T1000 (cell line): ENCODE results near the gene MTX1.
"Not testable (repeated sequence)": the region's sequence is repeated elsewhere in the genome, so short reads cannot be mapped to it uniquely, and the experiment has no call there.

Source experiments
- DNase-seq: peaks from one replicate; lab custom pipeline; 2025; ENCODE audit warnings: mixed read lengths; lab: John Stamatoyannopoulos, UW

MTX1 gene

GRCh38 chr1:155209312-155209721 lies 822 bp downstream of the MTX1 start:
- no peak for DNase-seq

GRCh38 chr1:155210314-155211104 lies 2.0 kb downstream of the MTX1 start:
- DNase-seq, result no peak

GRCh38 chr1:155211381-155212050 lies 3.0 kb downstream of the MTX1 start:
- not testable (repeated sequence) for DNase-seq

- DNase-seq, result not testable (repeated sequence)
Measured at GRCh38 chr1:155212051-155212440, 3.6 kb downstream of the MTX1 start.

GRCh38 chr1:155214702-155215101 lies 6.2 kb downstream of the MTX1 start:
- DNase-seq, result not testable (repeated sequence)

GRCh38 chr1:155218854-155219591 lies 10.5 kb downstream of the MTX1 start:
- DNase-seq, result peak; percentile 21

GRCh38 chr1:155219592-155220031 lies 11.1 kb downstream of the MTX1 start:
- no peak for DNase-seq

- DNase-seq, result not testable (repeated sequence)
Measured at GRCh38 chr1:155220211-155220965, 11.9 kb downstream of the MTX1 start.

GRCh38 chr1:155223047-155223446 lies 14.6 kb downstream of the MTX1 start:
- no peak for DNase-seq

- DNase-seq, result not testable (repeated sequence)
Measured at GRCh38 chr1:155225404-155225759, 16.9 kb downstream of the MTX1 start.

GRCh38 chr1:155226188-155226909 lies 17.9 kb downstream of the MTX1 start:
- peak; percentile 1 for DNase-seq

- no peak for DNase-seq
Measured at GRCh38 chr1:155226910-155227260, 18.4 kb downstream of the MTX1 start.

- DNase-seq, result peak; percentile 93
Measured at GRCh38 chr1:155227261-155228095, 19.0 kb downstream of the MTX1 start.

GRCh38 chr1:155228096-155228427 lies 19.6 kb downstream of the MTX1 start:
- DNase-seq, result no peak

GRCh38 chr1:155231302-155231701 lies 22.8 kb downstream of the MTX1 start:
- DNase-seq, result not testable (repeated sequence)

GRCh38 chr1:155232001-155232978 lies 23.8 kb downstream of the MTX1 start:
- not testable (repeated sequence) for DNase-seq

GRCh38 chr1:155233502-155233901 lies 25.0 kb downstream of the MTX1 start:
- DNase-seq, result not testable (repeated sequence)

- DNase-seq, result not testable (repeated sequence)
Measured at GRCh38 chr1:155235375-155235774, 26.9 kb downstream of the MTX1 start.

- DNase-seq, result no peak
Measured at GRCh38 chr1:155236451-155236850, 28.0 kb downstream of the MTX1 start.
